ENCODE measurements around the gene PLCH1.

The PLCH1 gene

GRCh38 chr3:155746703-155747102, 1.8 kb upstream of the PLCH1 start:
- DNase-seq, result no peak

- DNase-seq, result peak in 22 of 56 donors; percentile 1 to 33 (median 11)
Observed at GRCh38 chr3:155745795-155746550, 1.1 kb upstream of the PLCH1 start.

DNA sequence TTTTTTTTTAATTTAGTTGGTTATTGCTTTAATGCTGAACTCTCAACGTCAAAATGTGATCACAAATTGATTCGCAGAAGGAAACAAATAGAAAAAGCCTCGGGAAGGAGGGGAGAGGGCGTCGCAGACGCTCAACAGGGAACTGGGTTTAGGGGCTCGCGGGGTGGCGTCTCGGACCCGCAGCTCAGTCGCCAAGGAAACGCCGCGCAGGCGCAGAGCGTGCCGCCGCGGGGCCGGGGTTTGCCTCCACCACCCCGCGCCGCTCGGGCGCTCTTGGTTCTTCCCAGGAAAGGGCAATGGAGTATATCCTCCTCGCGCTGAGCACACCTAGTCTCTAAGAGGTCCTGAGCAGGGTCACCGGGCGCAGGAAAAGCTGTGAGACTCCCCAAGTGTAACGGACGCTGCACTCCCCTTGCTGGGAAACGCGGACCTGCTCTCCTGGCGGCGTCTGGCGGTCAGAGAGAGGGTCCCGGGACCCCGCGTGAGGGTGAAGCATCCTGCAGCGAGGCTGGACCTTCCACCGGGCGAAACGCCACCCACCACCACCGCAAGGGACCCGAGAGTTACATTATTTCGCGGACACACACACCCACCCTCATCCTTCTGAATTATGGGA, 753 bp downstream of the PLCH1 start:
- DNase-seq, result peak in 43 of 56 donors; percentile 2 to 76 (median 29)

- no peak for DNase-seq
Observed at GRCh38 chr3:155743606-155744005, 1.3 kb downstream of the PLCH1 start.

GRCh38 chr3:155742349-155742965, 2.4 kb downstream of the PLCH1 start:
- DNase-seq, result no peak

- DNase-seq, result no peak
Observed at GRCh38 chr3:155741603-155742002, 3.3 kb downstream of the PLCH1 start.

DNA sequence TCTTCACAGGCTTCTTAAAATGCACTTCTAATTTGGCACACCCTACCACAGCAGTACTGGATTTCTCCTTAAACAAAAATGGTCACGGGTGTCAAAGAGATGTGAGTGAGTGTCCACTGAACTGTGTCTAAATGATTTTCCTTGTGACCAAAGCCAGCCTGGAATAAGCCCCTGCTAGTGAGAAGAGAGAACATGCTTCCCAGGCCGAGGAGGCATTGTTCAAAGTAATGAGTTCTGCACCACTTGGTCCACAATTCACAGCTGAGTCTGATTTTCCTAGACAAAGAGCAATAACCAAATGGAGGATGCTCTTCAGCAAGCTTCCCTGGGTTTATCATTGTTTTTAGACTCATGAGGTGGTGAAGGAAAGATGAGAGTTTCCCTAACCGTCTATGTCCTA, 3.8 kb downstream of the PLCH1 start:
- DNase-seq, result no peak

DNA sequence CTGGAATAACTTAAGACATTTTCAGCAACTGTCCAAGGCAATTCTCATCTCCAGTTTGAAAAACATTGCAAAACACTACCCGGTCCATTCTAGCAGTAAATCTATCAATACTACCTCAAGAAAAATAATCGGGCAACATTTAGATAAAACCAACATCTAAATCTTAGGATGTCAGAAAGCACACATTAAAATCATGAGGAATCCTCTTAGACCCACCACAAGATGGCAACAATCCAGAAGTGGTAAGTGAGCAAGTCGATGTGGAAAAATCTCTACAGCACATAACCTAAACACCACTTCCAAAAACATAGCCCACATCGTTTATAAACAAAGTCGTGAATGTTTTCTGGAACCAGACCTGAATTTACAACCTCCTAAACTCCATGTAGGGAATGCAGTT, 5.7 kb downstream of the PLCH1 start:
- DNase-seq, result no peak

- DNase-seq, result no peak
Observed at GRCh38 chr3:155738580-155739076, 6.2 kb downstream of the PLCH1 start.

GRCh38 chr3:155737844-155738460, 6.9 kb downstream of the PLCH1 start:
- DNase-seq, result no peak

DNA sequence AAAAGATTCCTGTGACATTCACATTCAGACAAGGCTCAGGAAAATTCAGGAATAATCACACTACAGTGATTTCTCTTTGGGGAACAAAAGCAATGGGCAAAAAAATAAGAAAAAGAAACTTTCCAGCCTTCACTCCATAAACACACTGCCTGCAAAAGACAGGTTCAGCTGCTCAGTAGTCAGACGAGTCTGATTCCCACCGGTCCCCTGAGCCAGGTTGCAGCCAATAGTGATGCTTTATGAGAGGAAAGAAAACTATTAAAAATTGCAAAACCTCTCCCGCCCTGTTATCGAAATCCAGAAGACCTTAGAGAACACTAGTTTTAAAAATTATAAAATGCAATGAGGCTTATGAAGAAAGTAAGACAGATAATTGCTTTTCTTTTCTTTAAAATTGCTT, 8.5 kb downstream of the PLCH1 start:
- no peak for DNase-seq

GRCh38 chr3:155730843-155731242, 14.0 kb downstream of the PLCH1 start:
- DNase-seq, result no peak

DNA sequence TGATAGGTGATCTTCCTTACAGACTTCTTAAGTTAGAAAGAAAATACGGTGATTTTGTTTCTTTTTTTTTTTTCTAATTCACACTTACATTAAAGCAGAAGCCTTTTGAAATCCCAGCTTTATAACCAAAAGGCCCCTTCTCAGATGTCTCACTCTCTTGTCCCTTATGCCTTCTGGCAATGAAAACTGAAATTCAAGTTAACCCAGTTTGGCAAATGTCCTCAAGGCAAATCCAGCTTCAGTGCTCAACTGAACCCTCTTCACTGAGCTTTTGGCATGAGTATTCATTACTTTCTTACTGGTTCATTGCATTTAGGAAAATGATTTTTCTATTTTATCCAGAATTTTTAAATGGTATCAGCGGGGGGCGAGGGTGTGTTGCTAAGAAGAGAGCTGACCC, 17.0 kb downstream of the PLCH1 start:
- DNase-seq, result no peak

DNA sequence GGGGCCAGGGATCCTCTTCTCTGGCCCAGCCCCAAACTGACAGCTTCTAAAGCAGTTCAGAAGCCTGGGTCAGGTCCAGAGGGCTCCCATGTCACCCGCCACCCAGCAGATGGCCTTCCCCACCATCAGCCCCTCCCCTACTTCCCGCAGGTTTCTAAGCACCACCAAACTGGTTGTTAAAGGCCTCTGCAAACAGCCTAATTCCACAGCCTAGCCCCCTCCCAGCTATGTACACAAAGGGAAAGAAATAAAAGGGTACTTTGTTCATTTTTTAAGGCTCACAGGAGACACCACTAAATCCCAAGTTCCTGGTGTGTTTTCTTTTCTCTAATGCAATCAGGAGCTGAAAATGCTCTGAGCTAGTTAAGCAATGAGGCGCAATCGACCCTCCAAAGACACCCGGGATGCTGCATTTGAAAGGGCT, 30.6 kb downstream of the PLCH1 start:
- no peak for DNase-seq

DNA sequence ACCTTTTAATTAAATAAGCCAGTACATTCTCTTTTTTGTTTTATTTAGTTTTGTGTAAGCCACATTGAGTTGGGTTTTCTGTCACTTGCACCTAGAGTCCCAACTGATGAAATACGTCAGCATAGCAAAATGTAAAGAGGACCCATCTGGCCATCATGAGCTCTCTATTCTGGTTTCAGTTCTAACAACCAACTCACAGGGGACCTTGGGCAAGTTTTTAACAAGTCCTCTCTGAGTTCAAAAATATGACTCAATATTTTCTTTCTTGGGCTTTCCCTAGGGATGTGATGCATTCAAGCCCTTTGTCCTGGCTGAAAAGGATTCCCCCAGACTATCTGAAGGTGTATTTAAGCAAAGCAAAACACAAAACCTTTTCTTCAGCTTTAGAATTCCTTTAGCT, 32.9 kb downstream of the PLCH1 start:
- no peak for DNase-seq

- DNase-seq, result peak in 14 of 56 donors; percentile 5 to 40 (median 12)
Observed at GRCh38 chr3:155704771-155705559, 39.9 kb downstream of the PLCH1 start.

DNA sequence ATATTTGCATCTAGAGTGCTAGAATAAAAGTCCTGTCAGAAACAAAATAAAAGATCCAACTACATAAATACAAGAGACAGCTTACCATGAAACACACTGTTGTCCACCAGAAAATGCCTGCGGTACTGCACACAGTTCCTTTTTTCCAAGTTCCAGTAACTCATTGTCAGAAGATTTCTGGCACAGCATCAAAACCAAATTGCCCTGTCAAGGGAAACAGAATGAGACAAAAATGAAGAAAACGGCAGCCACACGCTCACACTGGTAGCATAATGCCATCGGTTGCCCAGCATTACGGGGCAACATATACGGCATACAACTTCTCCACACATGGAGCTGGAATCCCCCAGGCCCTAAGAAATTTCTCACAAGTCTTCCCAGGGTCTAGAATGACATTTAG, 40.8 kb downstream of the PLCH1 start:
- DNase-seq, result peak in 2 of 56 donors; percentile 10 to 19

- no peak for DNase-seq
Observed at GRCh38 chr3:155702745-155703591, 41.9 kb downstream of the PLCH1 start.

DNA sequence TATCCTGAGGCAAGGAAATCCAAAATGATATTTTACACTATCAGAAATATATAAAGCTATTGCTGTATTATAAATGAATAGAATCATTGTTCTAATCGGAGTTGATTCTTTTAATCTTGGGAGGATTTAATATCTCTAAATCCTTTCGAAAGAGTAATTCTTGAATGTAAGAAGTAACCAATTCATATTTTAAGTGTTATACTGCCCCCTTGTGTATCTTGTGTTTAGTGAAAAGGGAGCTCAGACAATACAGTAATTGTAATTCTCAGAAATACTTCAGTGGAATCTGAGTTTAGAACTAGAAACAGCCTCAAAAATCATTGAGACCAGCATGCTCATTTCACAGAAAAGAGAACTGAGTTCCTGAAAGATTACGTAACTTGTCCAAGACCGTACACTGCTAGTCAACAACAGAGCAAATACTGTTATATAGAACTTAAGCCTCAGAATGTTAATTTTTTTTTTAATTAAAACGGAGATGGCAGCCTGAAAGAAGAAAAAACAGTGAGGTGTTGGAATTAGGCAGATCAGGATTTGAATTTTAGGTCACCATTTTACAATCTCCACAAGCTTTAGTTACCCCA, 42.9 kb downstream of the PLCH1 start:
- no peak for DNase-seq

GRCh38 chr3:155697542-155697941, 47.3 kb downstream of the PLCH1 start:
- no peak for DNase-seq
